Stimulated activated CD4-positive, alpha-beta T cell treated with anti-CD3 and anti-CD28 coated beads, Interleukin-4, amount 100 ng/mL, for 24 hours (primary cell): ENCODE results near the gene TSPAN11.
"Not testable (repeated sequence)": the region's sequence is repeated elsewhere in the genome, so short reads cannot be mapped to it uniquely, and the experiment has no call there.

Experiments
- DNase-seq: peaks from one replicate; pipeline ENCODE4 v3.0.0-alpha.2; 2020

TSPAN11 gene

GRCh38 chr12:30926243-30927221, at the start of gene TSPAN11:
Gene TSPAN11, plus strand, starts transcription at chr12:30926748. Its CDS starts 27,244 bp downstream, at chr12:30953992.
- DNase-seq: no peak

GRCh38 chr12:30877105-30877875, 49.3 kb upstream of the TSPAN11 start:
- DNase-seq: no peak

GRCh38 chr12:30878024-30878423, 48.5 kb upstream of the TSPAN11 start:
- no peak for DNase-seq

GRCh38 chr12:30880061-30880460, 46.5 kb upstream of the TSPAN11 start:
- no peak for DNase-seq

GRCh38 chr12:30880813-30881212, 45.7 kb upstream of the TSPAN11 start:
- DNase-seq: no peak

GRCh38 chr12:30882706-30883105, 43.8 kb upstream of the TSPAN11 start:
- no peak for DNase-seq

- DNase-seq: no peak
Measured at GRCh38 chr12:30884799-30885198, 41.7 kb upstream of the TSPAN11 start.

- DNase-seq: no peak
Measured at GRCh38 chr12:30885321-30885720, 41.2 kb upstream of the TSPAN11 start.

- DNase-seq: no peak
Measured at GRCh38 chr12:30887226-30887625, 39.3 kb upstream of the TSPAN11 start.

- DNase-seq: no peak
Measured at GRCh38 chr12:30888241-30888640, 38.3 kb upstream of the TSPAN11 start.

- not testable (repeated sequence) for DNase-seq
Measured at GRCh38 chr12:30894531-30894930, 32.0 kb upstream of the TSPAN11 start.

GRCh38 chr12:30896461-30896860, 30.1 kb upstream of the TSPAN11 start:
- no peak for DNase-seq

GRCh38 chr12:30898846-30899245, 27.7 kb upstream of the TSPAN11 start:
- DNase-seq: no peak

- no peak for DNase-seq
Measured at GRCh38 chr12:30900351-30900750, 26.2 kb upstream of the TSPAN11 start.

GRCh38 chr12:30902001-30902400, 24.5 kb upstream of the TSPAN11 start:
- no peak for DNase-seq

GRCh38 chr12:30902596-30902995, 24.0 kb upstream of the TSPAN11 start:
- no peak for DNase-seq

GRCh38 chr12:30905463-30906009, 21.0 kb upstream of the TSPAN11 start:
- no peak for DNase-seq

GRCh38 chr12:30908076-30908721, 18.3 kb upstream of the TSPAN11 start:
- no peak for DNase-seq

GRCh38 chr12:30908722-30909348, 17.7 kb upstream of the TSPAN11 start:
- no peak for DNase-seq

GRCh38 chr12:30909349-30910037, 17.1 kb upstream of the TSPAN11 start:
- no peak for DNase-seq

GRCh38 chr12:30910038-30910350, 16.6 kb upstream of the TSPAN11 start:
- no peak for DNase-seq

- DNase-seq: no peak
Measured at GRCh38 chr12:30911207-30911606, 15.3 kb upstream of the TSPAN11 start.
